Brain microvascular endothelial cell (primary cell): ENCODE data around the gene PSMB10.
"Not testable (repeated sequence)": the region's sequence is repeated elsewhere in the genome, so short reads cannot be mapped to it uniquely, and the experiment has no call there.

ENCODE experiments used
- DNase-seq: peaks from one replicate; pipeline ENCODE4 v3.0.0-alpha.2; 2020
- H3K27ac ChIP-seq: fragments of 250-450 bp; sonication (Bioruptor Pico); 2 replicates; pipeline ENCODE4 v1.5.1; 2020; ENCODE audit warnings: mild to moderate bottlenecking, moderate library complexity
- H3K27me3 ChIP-seq: fragments of 250-450 bp; sonication (Bioruptor Pico); replicated peaks from 2 replicates; pipeline ENCODE4 v1.5.1; 2020; ENCODE audit warnings: mild to moderate bottlenecking
- H3K36me3 ChIP-seq: fragments of 250-450 bp; sonication (Bioruptor Pico); replicated peaks from 2 replicates; pipeline ENCODE4 v1.5.1; 2020; ENCODE audit warnings: mild to moderate bottlenecking
- H3K4me3 ChIP-seq: 2 replicates; pipeline ENCODE4 v1.5.1; 2011; ENCODE audit warnings: low read depth, mild to moderate bottlenecking, control low read depth, low read length, moderate library complexity
- in situ Hi-C: cut with HindIII; loops from 2 replicates; pipeline ENCODE4 v1.10.0; 2017; ENCODE audit warnings: low sequenced_read_pairs, low pct_ligation_motif_present
- TF ChIP-seq, protein P1 (sequence below): IDR thresholded peaks from 2 replicates; pipeline ENCODE4 v1.5.1; 2011; ENCODE audit warnings: low read depth, mild to moderate bottlenecking, moderate library complexity, low read length, control low read depth, inconsistent platforms; ENCODE audit errors: missing control alignments

PSMB10 gene

GRCh38 chr16:67976205-67976604, 39.6 kb upstream of the PSMB10 start:
- H3K4me3 ChIP-seq: no peak overlapping the region

GRCh38 chr16:67975321-67976105, 38.9 kb upstream of the PSMB10 start:
- no peak overlapping the region for H3K4me3 ChIP-seq
- DNase-seq: no peak
- no peaks in the 10 kb centered on the region for H3K36me3 ChIP-seq
- H3K27ac ChIP-seq: no peak overlapping the region
- no peaks in the 10 kb centered on the region for H3K27me3 ChIP-seq
- in situ Hi-C loops: no loop called here
- TF ChIP-seq, protein P1, sequence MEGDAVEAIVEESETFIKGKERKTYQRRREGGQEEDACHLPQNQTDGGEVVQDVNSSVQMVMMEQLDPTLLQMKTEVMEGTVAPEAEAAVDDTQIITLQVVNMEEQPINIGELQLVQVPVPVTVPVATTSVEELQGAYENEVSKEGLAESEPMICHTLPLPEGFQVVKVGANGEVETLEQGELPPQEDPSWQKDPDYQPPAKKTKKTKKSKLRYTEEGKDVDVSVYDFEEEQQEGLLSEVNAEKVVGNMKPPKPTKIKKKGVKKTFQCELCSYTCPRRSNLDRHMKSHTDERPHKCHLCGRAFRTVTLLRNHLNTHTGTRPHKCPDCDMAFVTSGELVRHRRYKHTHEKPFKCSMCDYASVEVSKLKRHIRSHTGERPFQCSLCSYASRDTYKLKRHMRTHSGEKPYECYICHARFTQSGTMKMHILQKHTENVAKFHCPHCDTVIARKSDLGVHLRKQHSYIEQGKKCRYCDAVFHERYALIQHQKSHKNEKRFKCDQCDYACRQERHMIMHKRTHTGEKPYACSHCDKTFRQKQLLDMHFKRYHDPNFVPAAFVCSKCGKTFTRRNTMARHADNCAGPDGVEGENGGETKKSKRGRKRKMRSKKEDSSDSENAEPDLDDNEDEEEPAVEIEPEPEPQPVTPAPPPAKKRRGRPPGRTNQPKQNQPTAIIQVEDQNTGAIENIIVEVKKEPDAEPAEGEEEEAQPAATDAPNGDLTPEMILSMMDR: no peak

More at GRCh38 chr16:67976205-67976604, 39.6 kb upstream of the PSMB10 start:
- Histone ChIP-seq H3K36me3 (no peaks in the 10 kb centered on the region), H3K27ac (no peak overlapping the region), H3K27me3 (no peaks in the 10 kb centered on the region)
- TF ChIP-seq, protein P1: no peak
- no peak for DNase-seq
- in situ Hi-C loops: no loop called here

DNA sequence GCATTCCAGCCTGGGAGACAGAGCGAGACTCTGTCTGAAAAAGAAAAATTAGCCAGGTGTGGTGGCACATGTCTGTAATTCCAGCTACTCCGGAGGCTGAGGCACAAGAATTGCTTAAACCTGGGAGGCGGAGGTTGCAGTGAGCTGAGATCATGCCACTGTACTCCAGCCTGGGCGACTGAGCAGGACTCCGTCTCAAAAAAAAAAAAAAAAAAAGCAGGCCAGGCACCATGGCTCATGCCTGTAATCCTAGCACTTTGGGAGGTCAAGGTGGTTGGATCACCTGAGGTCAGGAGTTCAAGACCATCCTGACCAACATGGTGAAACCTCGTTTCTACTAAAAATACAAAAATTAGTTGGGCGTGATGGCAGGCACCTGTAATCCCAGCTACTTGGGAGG, 35.6 kb upstream of the PSMB10 start:
- in situ Hi-C loops, DNase-seq, H3K27me3 ChIP-seq: not testable (repeated sequence)

DNA sequence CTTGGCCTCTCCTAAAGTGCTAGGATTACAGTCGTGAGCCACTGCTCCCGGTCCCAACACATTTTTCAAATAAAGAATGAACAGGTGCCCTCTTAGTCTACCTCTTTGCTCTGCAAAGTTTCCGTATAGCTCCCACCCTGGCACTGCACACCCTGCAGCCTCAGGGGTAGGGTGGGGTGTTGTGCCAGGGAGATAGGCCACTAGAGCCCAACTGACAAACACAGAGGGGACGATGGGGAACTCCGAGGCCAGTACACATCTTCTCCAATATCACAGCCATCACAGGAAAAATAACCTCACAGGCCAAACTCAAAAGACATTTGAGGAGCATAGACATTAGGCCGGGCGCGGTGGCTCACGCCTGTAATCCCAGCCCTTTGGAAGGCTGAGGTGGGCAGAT, 34.5 kb upstream of the PSMB10 start:
- H3K27ac ChIP-seq: no peak overlapping the region
- H3K27me3 ChIP-seq: no peaks in the 10 kb centered on the region
- no peaks in the 10 kb centered on the region for H3K36me3 ChIP-seq
- TF ChIP-seq, protein P1: no peak
- DNase-seq: no peak
- in situ Hi-C loops: no loop called here
- no peak overlapping the region for H3K4me3 ChIP-seq

More for the DNA sequence above, 35.6 kb upstream of the PSMB10 start:
- H3K4me3 ChIP-seq, H3K27ac ChIP-seq, H3K36me3 ChIP-seq: not testable (repeated sequence)

- Histone ChIP-seq H3K36me3 (no peaks in the 10 kb centered on the region), H3K27ac (no peak overlapping the region), H3K4me3 (peak overlapping the region; percentile 84), H3K27me3 (no peaks in the 10 kb centered on the region)
- TF ChIP-seq, protein P1: no peak
- DNase-seq: no peak
- in situ Hi-C loops: no loop called here
Measured at GRCh38 chr16:67969254-67970039, 32.8 kb upstream of the PSMB10 start.
